GM12891 (cell line): ENCODE results near the gene KMO.
A peak's percentile ranks its signal among the peaks of the same experiment; 100 is the strongest.

Source experiments
- DNase-seq: peaks from one replicate; pipeline ENCODE4 v3.0.0; 2011; ENCODE audit warnings: low spot score; ENCODE audit not compliant: insufficient read length
- FAIRE-seq: peaks from 2 replicates; lab custom pipeline; 2011; peaks lifted over from hg19 to GRCh38; lab: Jason Lieb, UNC
- PAX5 ChIP-seq: IDR thresholded peaks from 2 replicates; pipeline ENCODE4 v1.6.1; 2011; ENCODE audit warnings: low read length, moderate library complexity, mild to moderate bottlenecking; ENCODE audit not compliant: insufficient read depth, severe bottlenecking
- POLR2A ChIP-seq: IDR thresholded peaks from 2 replicates; pipeline ENCODE4 v1.6.1; 2011; ENCODE audit warnings: low read depth, low read length, control low read depth
- POLR2AphosphoS5 ChIP-seq: IDR thresholded peaks from 2 replicates; pipeline ENCODE4 v1.6.1; 2011; ENCODE audit warnings: low read depth, low read length, control low read depth
- POU2F2 ChIP-seq: IDR thresholded peaks from 2 replicates; pipeline ENCODE4 v1.6.1; 2011; ENCODE audit warnings: low read depth, mild to moderate bottlenecking, control low read depth, low read length, moderate library complexity
- SPI1 ChIP-seq: IDR thresholded peaks from 2 replicates; pipeline ENCODE4 v1.6.1; 2011; ENCODE audit warnings: low read depth, low read length, control low read depth
- TAF1 ChIP-seq: IDR thresholded peaks from 2 replicates; pipeline ENCODE4 v1.6.1; 2011; ENCODE audit warnings: low read depth, low read length, control low read depth

KMO gene

GRCh38 chr1:241536304-241536703 is 4.1 kb downstream of the KMO start:
- no peak for DNase-seq
- no peak for TF ChIP-seq SPI1
- TF ChIP-seq POLR2AphosphoS5: no peak
- TF ChIP-seq TAF1: no peak
- TF ChIP-seq POLR2A: no peak
- TF ChIP-seq PAX5: no peak
- TF ChIP-seq POU2F2: no peak
- FAIRE-seq: no peak

- DNase-seq (no peak), FAIRE-seq (peak; percentile 5)
- TF ChIP-seq PAX5 (no peak), POU2F2 (no peak), POLR2AphosphoS5 (no peak)
These were observed 4.8 kb downstream of the KMO start for GRCh38 chr1:241536969-241537368.

GRCh38 chr1:241542199-241542907 is 10.2 kb downstream of the KMO start:
- FAIRE-seq: no peak
- TF ChIP-seq POU2F2 (no peak), POLR2AphosphoS5 (no peak), SPI1 (no peak), TAF1 (no peak), PAX5 (no peak), POLR2A (no peak)
- no peak for DNase-seq

GRCh38 chr1:241548008-241548407 is 15.8 kb downstream of the KMO start:
- FAIRE-seq: no peak
- TF ChIP-seq TAF1: no peak
- TF ChIP-seq PAX5: no peak
- TF ChIP-seq POLR2AphosphoS5: no peak
- TF ChIP-seq SPI1: no peak
- TF ChIP-seq POLR2A: no peak
- no peak for TF ChIP-seq POU2F2
- no peak for DNase-seq

- FAIRE-seq: peak; percentile 5
- no peak for TF ChIP-seq SPI1
- TF ChIP-seq PAX5: no peak
- no peak for TF ChIP-seq POLR2AphosphoS5
- TF ChIP-seq POU2F2: no peak
- TF ChIP-seq TAF1: no peak
- no peak for TF ChIP-seq POLR2A
These were observed 18.1 kb downstream of the KMO start for GRCh38 chr1:241550318-241550717.

GRCh38 chr1:241551759-241552638 is 19.8 kb downstream of the KMO start:
- peak; percentile 80 for FAIRE-seq

More at GRCh38 chr1:241550318-241550717, 18.1 kb downstream of the KMO start:
- DNase-seq: no peak

GRCh38 chr1:241553886-241554592 is 21.9 kb downstream of the KMO start:
- DNase-seq (no peak), FAIRE-seq (no peak)
- TF ChIP-seq POU2F2 (no peak), POLR2AphosphoS5 (no peak), POLR2A (no peak), TAF1 (no peak), SPI1 (no peak), PAX5 (no peak)

More at GRCh38 chr1:241551759-241552638, 19.8 kb downstream of the KMO start:
- DNase-seq: no peak
- TF ChIP-seq POLR2AphosphoS5 (peak; percentile 68; the same call in 1 of the 2 replicates), TAF1 (peak; percentile 76), POU2F2 (peak; percentile 89), PAX5 (no peak), POLR2A (peak; percentile 82), SPI1 (peak; percentile 92)

GRCh38 chr1:241555526-241555925 is 23.3 kb downstream of the KMO start:
- no peak for TF ChIP-seq PAX5
- TF ChIP-seq POU2F2: no peak
- TF ChIP-seq POLR2A: no peak
- no peak for TF ChIP-seq SPI1
- TF ChIP-seq POLR2AphosphoS5: no peak
- no peak for TF ChIP-seq TAF1
- FAIRE-seq (no peak), DNase-seq (no peak)

GRCh38 chr1:241557031-241557430 is 24.9 kb downstream of the KMO start:
- DNase-seq (no peak), FAIRE-seq (no peak)
- no peak for TF ChIP-seq TAF1
- TF ChIP-seq POLR2A: no peak
- TF ChIP-seq POLR2AphosphoS5: no peak
- no peak for TF ChIP-seq SPI1
- TF ChIP-seq PAX5: no peak
- TF ChIP-seq POU2F2: no peak
